GM12891 (cell line): Measurements from ENCODE around the gene ACSL3.

Experiments used
- PAX5 ChIP-seq: IDR thresholded peaks from 2 replicates; pipeline ENCODE4 v1.6.1; 2011; ENCODE audit warnings: low read length, moderate library complexity, mild to moderate bottlenecking; ENCODE audit not compliant: insufficient read depth, severe bottlenecking
- POLR2A ChIP-seq: IDR thresholded peaks from 2 replicates; pipeline ENCODE4 v1.6.1; 2011; ENCODE audit warnings: low read depth, low read length, control low read depth
- SPI1 ChIP-seq: IDR thresholded peaks from 2 replicates; pipeline ENCODE4 v1.6.1; 2011; ENCODE audit warnings: low read depth, low read length, control low read depth

DNA sequence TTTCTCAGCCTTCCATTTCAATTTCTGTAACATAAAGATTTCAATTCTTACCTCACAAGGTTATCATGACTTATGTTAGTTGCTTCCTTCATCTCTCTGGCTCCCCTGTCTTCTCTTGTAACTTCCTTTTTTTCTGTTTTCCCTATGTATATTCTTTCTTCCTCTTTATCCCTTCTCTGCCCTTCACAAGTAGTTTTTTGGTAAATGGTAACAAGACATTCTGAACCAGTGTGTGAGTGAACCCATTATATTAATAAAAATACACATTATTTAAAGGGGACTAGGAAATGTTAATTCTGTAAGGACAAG lies 8.4 kb downstream of the ACSL3 start:
- no peak for TF ChIP-seq SPI1
- TF ChIP-seq POLR2A: no peak
- no peak for TF ChIP-seq PAX5
